WTC11 (cell line): ENCODE measurements around the gene ESRRA. TPM values are rescaled to one million over a fixed set of nuclear protein-coding genes. Genes with fewer than 3 reads are reported as not detected.

Experiments used
- ATAC-seq: fragments of 200-7000 bp; cut with Tn5 transposase; 2 replicates; pipeline ENCODE4 v1.10.0; 2021; ENCODE audit warnings: mild to moderate bottlenecking, moderate library complexity
- CTCF ChIA-PET: fragments of 300-600 bp; sonication (Branson Sonifier 250); formaldehyde crosslinking; loops from one replicate; lab custom pipeline; 2021; ENCODE audit warnings: antibody characterized with exemption; lab: Charles Lee
- POLR2A ChIA-PET: fragments of 350-600 bp; sonication (Branson Sonifier 250); formaldehyde crosslinking; loops from one replicate; lab custom pipeline; 2021; ENCODE audit warnings: antibody characterized with exemption; lab: Charles Lee
- DNase-seq: peaks from one replicate; pipeline ENCODE4 v3.0.0; 2021; ENCODE audit warnings: low spot score
- H3K27ac Mint-ChIP-seq: 2 replicates; pipeline ENCODE4 v1.8.0; 2021; ENCODE audit warnings: mixed read lengths
- H3K27me3 Mint-ChIP-seq: 2 replicates; pipeline ENCODE4 v1.8.0; 2021; ENCODE audit warnings: low read depth, mild to moderate bottlenecking, moderate library complexity, mixed read lengths
- H3K36me3 Mint-ChIP-seq: 2 replicates; pipeline ENCODE4 v1.8.0; 2021; ENCODE audit warnings: mixed read lengths
- H3K4me1 Mint-ChIP-seq: 2 replicates; pipeline ENCODE4 v1.8.0; 2022; ENCODE audit warnings: mixed read lengths
- H3K4me3 Mint-ChIP-seq: 2 replicates; pipeline ENCODE4 v1.8.0; 2021; ENCODE audit warnings: mild to moderate bottlenecking, moderate library complexity, mixed read lengths
- H3K9me3 Mint-ChIP-seq: 2 replicates; pipeline ENCODE4 v1.8.0; 2021; ENCODE audit warnings: mixed read lengths
- ARID4B ChIP-seq: sonication (generic); formaldehyde crosslinking; IDR thresholded peaks from 2 replicates; pipeline ENCODE4 v1.8.0; 2023; ENCODE audit warnings: missing genetic modification reagents, mild to moderate bottlenecking, borderline replicate concordance
- ATF2 ChIP-seq: sonication (generic); formaldehyde crosslinking; IDR thresholded peaks from 2 replicates; pipeline ENCODE4 v1.8.1; 2022; ENCODE audit warnings: low read depth, missing genetic modification reagents, borderline replicate concordance
- CREM ChIP-seq: sonication (generic); formaldehyde crosslinking; IDR thresholded peaks from 2 replicates; pipeline ENCODE4 v1.8.1; 2022; ENCODE audit warnings: mild to moderate bottlenecking, missing genetic modification reagents, moderate library complexity
- FOXP1 ChIP-seq: sonication (generic); formaldehyde crosslinking; IDR thresholded peaks from 2 replicates; pipeline ENCODE4 v1.8.0; 2022; ENCODE audit warnings: missing genetic modification reagents, mild to moderate bottlenecking, moderate library complexity, borderline replicate concordance
- FOXP4 ChIP-seq: sonication (generic); formaldehyde crosslinking; IDR thresholded peaks from 2 replicates; pipeline ENCODE4 v1.8.0; 2022; ENCODE audit warnings: mild to moderate bottlenecking, missing genetic modification reagents
- GTF2I ChIP-seq: fragments of 250-450 bp; sonication (Bioruptor Pico); conservative IDR thresholded peaks from 2 replicates; pipeline ENCODE4 v1.4.0; 2021; ENCODE audit warnings: mild to moderate bottlenecking
- NFE2L1 ChIP-seq: sonication (generic); formaldehyde crosslinking; IDR thresholded peaks from 2 replicates; pipeline ENCODE4 v1.8.1; 2023; ENCODE audit warnings: missing genetic modification reagents
- NFYB ChIP-seq: sonication (generic); formaldehyde crosslinking; conservative IDR thresholded peaks from 2 replicates; pipeline ENCODE4 v1.8.0; 2022; ENCODE audit warnings: low read depth, missing genetic modification reagents
- NR1H2 ChIP-seq: sonication (generic); formaldehyde crosslinking; IDR thresholded peaks from 2 replicates; pipeline ENCODE4 v1.9.0; 2021; ENCODE audit warnings: mild to moderate bottlenecking, moderate library complexity, missing genetic modification reagents
- PRDM15 ChIP-seq: sonication (generic); formaldehyde crosslinking; IDR thresholded peaks from 2 replicates; pipeline ENCODE4 v1.8.0; 2022; ENCODE audit warnings: missing genetic modification reagents
- PREB ChIP-seq: sonication (generic); formaldehyde crosslinking; IDR thresholded peaks from 2 replicates; pipeline ENCODE4 v1.8.1; 2022; ENCODE audit warnings: mild to moderate bottlenecking, missing genetic modification reagents, moderate library complexity, borderline replicate concordance
- TP53 ChIP-seq: sonication (generic); formaldehyde crosslinking; IDR thresholded peaks from 2 replicates; pipeline ENCODE4 v1.8.1; 2023; ENCODE audit warnings: mild to moderate bottlenecking, missing genetic modification reagents
- ZNF281 ChIP-seq: sonication (generic); formaldehyde crosslinking; IDR thresholded peaks from 2 replicates; pipeline ENCODE4 v1.8.0; 2023; ENCODE audit warnings: mild to moderate bottlenecking, missing genetic modification reagents
- total RNA-seq: library from RNA; stranded (reverse); gene quantifications from 3 replicates; pipeline ENCODE4 v1.2.3, GENCODE V29; 2021
- TF ChIP-seq, protein P1 (sequence below): sonication (generic); formaldehyde crosslinking; IDR thresholded peaks from 2 replicates; pipeline ENCODE4 v1.8.1; 2023; ENCODE audit warnings: mild to moderate bottlenecking, missing genetic modification reagents
- TF ChIP-seq, protein P2 (sequence below): sonication (generic); formaldehyde crosslinking; IDR thresholded peaks from 2 replicates; pipeline ENCODE4 v1.8.1; 2023; ENCODE audit warnings: mild to moderate bottlenecking, moderate library complexity, missing genetic modification reagents

The ESRRA gene
- total RNA-seq, 1 experiment from 2014 or later = 81.9 TPM

DNA sequence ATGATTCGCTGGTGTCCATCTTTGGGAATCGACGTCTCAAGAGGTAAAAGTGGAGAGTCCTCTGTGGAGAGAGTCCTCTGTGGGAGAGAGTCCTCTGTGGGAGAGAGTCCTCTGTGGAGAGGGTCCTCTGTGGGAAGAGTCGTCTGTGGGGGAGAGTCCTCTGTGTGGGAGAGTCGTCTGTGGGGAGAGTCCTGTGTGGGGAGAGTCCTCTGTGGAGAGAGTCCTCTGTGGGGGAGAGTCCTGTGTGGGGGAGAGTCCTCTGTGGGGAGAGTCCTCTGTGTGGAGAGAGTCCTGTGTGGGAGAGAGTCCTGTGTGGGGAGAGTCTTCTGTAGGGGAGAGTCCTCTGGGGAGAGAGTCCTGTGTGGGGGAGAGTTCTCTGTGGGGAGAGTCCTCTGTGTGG, 15.7 kb downstream of the ESRRA start:
- peak overlapping the region; percentile 65; the same call in 1 of the 2 replicates for H3K27ac Mint-ChIP-seq
- DNase-seq = no peak
- TF ChIP-seq PREB (CRISPR knock-in tag) (no peak), PRDM15 (no peak), ZNF281 (CRISPR knock-in tag) (no peak), FOXP4 (CRISPR knock-in tag) (no peak), NR1H2 (no peak), GTF2I (no peak), FOXP1 (CRISPR knock-in tag) (no peak), ATF2 (CRISPR knock-in tag) (no peak), NFE2L1 (CRISPR knock-in tag) (no peak)
- TF ChIP-seq, protein P1, sequence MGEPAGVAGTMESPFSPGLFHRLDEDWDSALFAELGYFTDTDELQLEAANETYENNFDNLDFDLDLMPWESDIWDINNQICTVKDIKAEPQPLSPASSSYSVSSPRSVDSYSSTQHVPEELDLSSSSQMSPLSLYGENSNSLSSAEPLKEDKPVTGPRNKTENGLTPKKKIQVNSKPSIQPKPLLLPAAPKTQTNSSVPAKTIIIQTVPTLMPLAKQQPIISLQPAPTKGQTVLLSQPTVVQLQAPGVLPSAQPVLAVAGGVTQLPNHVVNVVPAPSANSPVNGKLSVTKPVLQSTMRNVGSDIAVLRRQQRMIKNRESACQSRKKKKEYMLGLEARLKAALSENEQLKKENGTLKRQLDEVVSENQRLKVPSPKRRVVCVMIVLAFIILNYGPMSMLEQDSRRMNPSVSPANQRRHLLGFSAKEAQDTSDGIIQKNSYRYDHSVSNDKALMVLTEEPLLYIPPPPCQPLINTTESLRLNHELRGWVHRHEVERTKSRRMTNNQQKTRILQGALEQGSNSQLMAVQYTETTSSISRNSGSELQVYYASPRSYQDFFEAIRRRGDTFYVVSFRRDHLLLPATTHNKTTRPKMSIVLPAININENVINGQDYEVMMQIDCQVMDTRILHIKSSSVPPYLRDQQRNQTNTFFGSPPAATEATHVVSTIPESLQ (CRISPR knock-in tag) = no peak
- no peak overlapping the region for H3K4me3 Mint-ChIP-seq
- no peaks in the 10 kb centered on the region for H3K9me3 Mint-ChIP-seq
- CTCF ChIA-PET = interaction anchor here (1.1 to 4.9 kb wide), 2 partner anchors 21 kb away, joined by 3 to 38 read pairs; no protein-coding TSS in a partner anchor
- POLR2A ChIA-PET = no interaction called here
- H3K27me3 Mint-ChIP-seq = no peaks in the 10 kb centered on the region
- peaks cover 21% of the 10 kb centered on the region for H3K4me1 Mint-ChIP-seq
- ATAC-seq = no peak
- peaks cover 24% of the 10 kb centered on the region for H3K36me3 Mint-ChIP-seq

GRCh38 chr11:64321533-64321932, 16.2 kb downstream of the ESRRA start:
- peaks cover 17% of the 10 kb centered on the region for H3K4me1 Mint-ChIP-seq
- H3K4me3 Mint-ChIP-seq = no peak overlapping the region
- H3K9me3 Mint-ChIP-seq = no peaks in the 10 kb centered on the region
- H3K36me3 Mint-ChIP-seq = peaks cover 21% of the 10 kb centered on the region
- DNase-seq (no peak), ATAC-seq (no peak)
- peaks cover under 1% of the 10 kb centered on the region; the same call in 1 of the 2 replicates for H3K27me3 Mint-ChIP-seq
- H3K27ac Mint-ChIP-seq = no peak overlapping the region
- ChIA-PET CTCF (interaction anchor here (4.3 to 4.9 kb wide), 2 partner anchors 20 to 34 kb away, joined by 38 to 48 read pairs; no protein-coding TSS in a partner anchor), POLR2A (no interaction called here)
- TF ChIP-seq, protein P2, sequence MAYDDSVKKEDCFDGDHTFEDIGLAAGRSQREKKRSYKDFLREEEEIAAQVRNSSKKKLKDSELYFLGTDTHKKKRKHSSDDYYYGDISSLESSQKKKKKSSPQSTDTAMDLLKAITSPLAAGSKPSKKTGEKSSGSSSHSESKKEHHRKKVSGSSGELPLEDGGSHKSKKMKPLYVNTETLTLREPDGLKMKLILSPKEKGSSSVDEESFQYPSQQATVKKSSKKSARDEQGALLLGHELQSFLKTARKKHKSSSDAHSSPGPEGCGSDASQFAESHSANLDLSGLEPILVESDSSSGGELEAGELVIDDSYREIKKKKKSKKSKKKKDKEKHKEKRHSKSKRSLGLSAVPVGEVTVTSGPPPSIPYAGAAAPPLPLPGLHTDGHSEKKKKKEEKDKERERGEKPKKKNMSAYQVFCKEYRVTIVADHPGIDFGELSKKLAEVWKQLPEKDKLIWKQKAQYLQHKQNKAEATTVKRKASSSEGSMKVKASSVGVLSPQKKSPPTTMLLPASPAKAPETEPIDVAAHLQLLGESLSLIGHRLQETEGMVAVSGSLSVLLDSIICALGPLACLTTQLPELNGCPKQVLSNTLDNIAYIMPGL (CRISPR knock-in tag) = no peak
- TF ChIP-seq NFYB (no peak), ARID4B (CRISPR knock-in tag) (no peak), TP53 (no peak), CREM (CRISPR knock-in tag) (no peak)
